Left ventricle myocardium inferior (tissue), 1 donor: ENCODE data around the gene SPATS1. TPM values are rescaled to one million over a fixed set of nuclear protein-coding genes. Genes with fewer than 3 reads are reported as not detected.
"Not testable (repeated sequence)": the region's sequence is repeated elsewhere in the genome, so short reads cannot be mapped to it uniquely, and the experiment has no call there.

Experiments used
- DNase-seq: peaks from one replicate; pipeline ENCODE4 v3.0.0-alpha.2; 2020
- H3K27ac ChIP-seq: fragments of 200-600 bp; replicated peaks from 2 replicates; pipeline ENCODE4 v1.8.0; 2021
- H3K27me3 ChIP-seq: fragments of 200-600 bp; 2 replicates; pipeline ENCODE4 v1.8.0; 2021; ENCODE audit warnings: low read depth
- H3K36me3 ChIP-seq: fragments of 200-600 bp; 2 replicates; pipeline ENCODE4 v1.8.0; 2021
- H3K4me1 ChIP-seq: fragments of 200-600 bp; 2 replicates; pipeline ENCODE4 v1.8.0; 2021
- H3K4me3 ChIP-seq: fragments of 200-600 bp; 2 replicates; pipeline ENCODE4 v1.8.0; 2021; ENCODE audit warnings: mild to moderate bottlenecking, moderate library complexity
- H3K9me3 ChIP-seq: fragments of 200-600 bp; replicated peaks from 2 replicates; pipeline ENCODE4 v1.8.0; 2021
- intact Hi-C: fragments of 100-400 bp; cut with micrococcal nuclease; formaldehyde crosslinking; loops from one replicate; pipeline ENCODE4 v1.11.0; 2022
- total RNA-seq: library from RNA; stranded (reverse); fragmentation: NEBNext Ultra II Directional; extraction: Animal tissue kit (Norgen Biotek cat#: 25700); gene quantifications from one replicate; pipeline ENCODE4 v1.2.1, GENCODE V29; 2021
- TF ChIP-seq, protein P1 (sequence below): fragments of 200-600 bp; IDR thresholded peaks from 2 replicates; pipeline ENCODE4 v1.8.0; 2021; ENCODE audit warnings: antibody characterized with exemption, mild to moderate bottlenecking, borderline replicate concordance
- donor health status: DM: no; HTN: yes; CAD: no; lungs with severe emphysema.

The SPATS1 gene
- total RNA-seq, 1 donor from 2014 or later, result not detected

DNA sequence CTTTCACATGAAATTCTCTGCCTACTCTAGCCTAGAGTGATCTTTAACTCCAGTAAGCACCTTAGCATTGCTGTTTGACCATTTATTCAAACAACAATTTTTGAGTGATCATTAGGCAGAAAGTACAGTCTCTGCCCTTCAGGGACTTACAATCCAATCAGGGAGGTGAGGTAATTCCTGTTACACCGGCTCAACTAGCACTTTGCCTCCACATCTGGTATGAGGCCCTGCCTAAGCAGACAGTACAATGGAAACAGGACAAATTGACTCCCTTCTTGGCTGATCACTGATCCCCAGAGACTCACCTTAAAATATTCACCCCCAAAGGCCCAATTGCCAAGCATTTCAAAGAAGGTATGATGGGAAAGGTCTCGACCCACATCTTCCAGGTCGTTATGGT lies 30.7 kb upstream of the SPATS1 start:
- Histone ChIP-seq H3K9me3 (no peaks in the 10 kb centered on the region), H3K27me3 (no peaks in the 10 kb centered on the region), H3K27ac (no peak overlapping the region), H3K36me3 (peaks cover 49% of the 10 kb centered on the region), H3K4me3 (no peak overlapping the region), H3K4me1 (peaks cover 40% of the 10 kb centered on the region)
- intact Hi-C loops, result no loop called here
- TF ChIP-seq, protein P1, sequence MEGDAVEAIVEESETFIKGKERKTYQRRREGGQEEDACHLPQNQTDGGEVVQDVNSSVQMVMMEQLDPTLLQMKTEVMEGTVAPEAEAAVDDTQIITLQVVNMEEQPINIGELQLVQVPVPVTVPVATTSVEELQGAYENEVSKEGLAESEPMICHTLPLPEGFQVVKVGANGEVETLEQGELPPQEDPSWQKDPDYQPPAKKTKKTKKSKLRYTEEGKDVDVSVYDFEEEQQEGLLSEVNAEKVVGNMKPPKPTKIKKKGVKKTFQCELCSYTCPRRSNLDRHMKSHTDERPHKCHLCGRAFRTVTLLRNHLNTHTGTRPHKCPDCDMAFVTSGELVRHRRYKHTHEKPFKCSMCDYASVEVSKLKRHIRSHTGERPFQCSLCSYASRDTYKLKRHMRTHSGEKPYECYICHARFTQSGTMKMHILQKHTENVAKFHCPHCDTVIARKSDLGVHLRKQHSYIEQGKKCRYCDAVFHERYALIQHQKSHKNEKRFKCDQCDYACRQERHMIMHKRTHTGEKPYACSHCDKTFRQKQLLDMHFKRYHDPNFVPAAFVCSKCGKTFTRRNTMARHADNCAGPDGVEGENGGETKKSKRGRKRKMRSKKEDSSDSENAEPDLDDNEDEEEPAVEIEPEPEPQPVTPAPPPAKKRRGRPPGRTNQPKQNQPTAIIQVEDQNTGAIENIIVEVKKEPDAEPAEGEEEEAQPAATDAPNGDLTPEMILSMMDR, result no peak
- DNase-seq, result no peak

DNA sequence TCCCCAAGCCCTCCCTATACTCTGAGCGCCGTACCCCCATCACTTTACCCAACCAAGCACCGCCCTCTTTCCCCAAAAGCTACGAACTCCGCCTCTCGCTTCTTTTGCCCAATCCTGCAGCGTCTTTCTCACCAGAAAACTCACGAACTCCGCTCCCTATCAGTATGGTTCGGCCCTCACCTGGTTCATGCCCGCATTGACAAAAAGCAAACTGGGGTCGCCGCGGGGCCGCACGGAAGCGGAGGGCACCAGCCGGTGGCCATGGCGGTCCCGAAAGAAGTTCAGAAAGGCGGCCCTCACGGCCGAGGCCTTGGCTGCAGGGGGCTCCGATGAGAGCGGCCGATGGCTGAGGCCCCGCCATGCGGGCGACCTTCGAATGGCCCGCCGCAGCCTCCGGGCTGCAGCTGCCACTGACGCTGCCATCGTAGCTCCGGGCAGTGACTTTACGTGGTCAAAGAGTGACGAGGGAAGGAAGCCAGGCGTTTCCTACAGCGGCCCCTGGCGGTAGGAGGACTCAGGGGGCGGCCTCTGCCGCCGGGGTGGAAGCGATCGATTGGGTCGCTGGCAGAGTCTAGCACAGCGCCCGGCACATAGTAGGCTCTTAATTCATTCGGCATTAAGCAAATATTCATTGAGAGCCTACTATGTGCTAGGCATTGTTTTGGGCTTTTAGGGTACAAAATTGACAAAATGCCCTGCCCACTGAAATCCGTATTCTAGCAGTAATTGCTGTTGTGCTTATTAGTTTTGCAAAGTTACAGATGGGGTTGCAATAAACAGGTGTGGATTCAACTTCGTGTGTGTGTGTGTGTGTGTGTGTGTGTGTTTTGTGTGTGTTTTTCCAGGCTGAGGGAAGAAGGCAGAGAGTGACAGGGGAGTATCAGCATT lies 29.3 kb upstream of the SPATS1 start, which contains the start of gene AARS2:
AARS2 (minus strand) TSS at position 447 of the 888 bp plus-strand sequence; CDS start at position 423, 24 bp downstream.
- H3K4me1 ChIP-seq, result peaks cover 40% of the 10 kb centered on the region
- intact Hi-C loops, result no loop called here
- peaks cover 9% of the 10 kb centered on the region for H3K27me3 ChIP-seq
- peaks cover 35% of the 10 kb centered on the region for H3K36me3 ChIP-seq
- no peaks in the 10 kb centered on the region for H3K9me3 ChIP-seq
- peak; percentile 90 for DNase-seq
- TF ChIP-seq, protein P1, result peak; percentile 99
- peak within 1 kb of the TSS; percentile 87 for H3K27ac ChIP-seq
- H3K4me3 ChIP-seq, result peak within 1 kb of the TSS; percentile 97

DNA sequence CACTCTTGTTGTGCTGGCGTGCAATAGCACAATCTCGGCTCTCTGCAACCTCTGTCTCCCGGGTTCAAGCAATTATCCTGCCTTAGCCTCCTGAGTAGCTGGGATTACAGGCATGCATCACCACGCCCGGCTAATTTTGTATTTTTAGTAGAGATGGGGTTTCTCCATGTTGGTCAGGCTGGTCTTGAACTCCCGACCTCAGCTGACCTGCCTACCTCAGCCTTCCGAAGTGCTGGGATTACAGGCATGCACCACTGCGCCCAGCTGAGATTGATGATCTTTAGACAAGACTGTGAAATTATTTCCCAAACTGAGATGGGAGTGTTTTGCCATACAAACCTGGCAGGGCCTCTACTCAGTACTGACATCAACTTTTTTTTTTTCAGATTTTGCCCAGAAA lies 27.8 kb upstream of the SPATS1 start:
- H3K27ac ChIP-seq, DNase-seq, intact Hi-C loops, H3K9me3 ChIP-seq, H3K4me3 ChIP-seq: not testable (repeated sequence)
- peaks cover 24% of the 10 kb centered on the region for H3K27me3 ChIP-seq
- H3K4me1 ChIP-seq, result peaks cover 25% of the 10 kb centered on the region
- H3K36me3 ChIP-seq, result peaks cover 22% of the 10 kb centered on the region

DNA sequence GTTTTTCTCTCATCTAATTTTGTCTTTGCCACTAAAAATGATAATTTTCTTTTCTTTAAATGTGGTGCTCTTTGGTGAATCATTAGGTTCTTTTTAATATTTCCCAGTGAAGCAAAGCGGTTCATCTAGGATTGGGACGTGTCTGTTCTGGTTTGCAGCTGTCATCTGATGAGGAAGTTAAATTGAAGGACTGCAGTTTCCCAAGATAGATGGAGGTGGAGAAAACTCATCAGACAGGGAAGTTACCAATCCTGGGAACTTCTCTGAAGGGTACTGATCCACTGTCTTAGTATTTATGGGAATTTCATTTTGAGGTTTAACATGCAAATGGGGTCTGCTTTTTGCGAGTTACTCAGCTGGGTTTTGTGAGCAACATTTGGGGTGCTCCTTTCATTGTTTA lies 26.9 kb upstream of the SPATS1 start:
- DNase-seq, result no peak
- Histone ChIP-seq H3K4me1 (peaks cover 18% of the 10 kb centered on the region), H3K27ac (no peak overlapping the region), H3K9me3 (no peaks in the 10 kb centered on the region), H3K4me3 (no peak overlapping the region), H3K36me3 (peaks cover 13% of the 10 kb centered on the region), H3K27me3 (peaks cover 32% of the 10 kb centered on the region)
- intact Hi-C loops, result no loop called here
- TF ChIP-seq, protein P1, result no peak

DNA sequence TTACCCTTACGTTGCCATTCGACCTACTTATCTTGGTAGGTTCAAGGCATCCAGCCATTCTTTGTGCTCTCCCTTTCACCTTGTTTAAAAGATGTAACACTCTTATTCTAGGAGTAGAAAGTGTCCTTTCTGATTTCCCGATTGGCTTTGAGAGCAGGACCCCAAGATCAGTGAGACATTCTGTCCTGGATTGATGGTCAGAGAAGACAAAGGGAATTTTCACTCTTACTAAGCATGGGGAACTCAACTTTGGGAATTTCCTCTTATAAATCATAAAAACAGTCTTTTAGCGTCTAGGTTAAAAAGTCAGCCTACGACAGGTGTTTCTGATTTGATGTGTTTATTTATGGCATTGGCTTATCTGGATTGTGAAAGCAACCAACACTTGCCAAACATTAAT lies 26.5 kb upstream of the SPATS1 start:
- TF ChIP-seq, protein P1, result no peak
- no peak for DNase-seq
- Histone ChIP-seq H3K36me3 (peaks cover 9% of the 10 kb centered on the region), H3K4me3 (no peak overlapping the region), H3K9me3 (no peaks in the 10 kb centered on the region), H3K4me1 (peaks cover 18% of the 10 kb centered on the region), H3K27me3 (peaks cover 36% of the 10 kb centered on the region), H3K27ac (no peak overlapping the region)
- intact Hi-C loops, result no loop called here

DNA sequence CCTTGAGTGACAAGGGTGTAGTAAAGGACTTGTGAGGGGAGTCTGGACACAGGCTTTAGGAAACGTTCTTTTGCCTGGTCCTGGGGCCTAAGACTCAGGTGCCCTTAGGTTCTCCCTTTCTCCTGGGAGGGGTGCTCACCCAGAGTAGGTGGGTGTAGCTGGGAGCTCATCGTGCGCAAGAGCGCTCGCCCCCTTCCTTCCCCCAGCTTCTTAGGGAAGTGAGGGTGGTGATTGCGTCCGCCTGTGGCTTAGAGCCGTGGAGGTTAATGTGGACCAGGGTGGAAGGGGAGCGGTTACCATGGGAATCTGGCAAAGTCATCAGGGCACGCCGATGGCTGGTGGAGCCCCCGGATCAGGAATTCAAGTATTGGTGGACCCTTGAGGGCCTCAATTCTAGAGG lies 26.0 kb upstream of the SPATS1 start:
- intact Hi-C loops, result no loop called here
- no peak overlapping the region for H3K27ac ChIP-seq
- TF ChIP-seq, protein P1, result no peak

DNA sequence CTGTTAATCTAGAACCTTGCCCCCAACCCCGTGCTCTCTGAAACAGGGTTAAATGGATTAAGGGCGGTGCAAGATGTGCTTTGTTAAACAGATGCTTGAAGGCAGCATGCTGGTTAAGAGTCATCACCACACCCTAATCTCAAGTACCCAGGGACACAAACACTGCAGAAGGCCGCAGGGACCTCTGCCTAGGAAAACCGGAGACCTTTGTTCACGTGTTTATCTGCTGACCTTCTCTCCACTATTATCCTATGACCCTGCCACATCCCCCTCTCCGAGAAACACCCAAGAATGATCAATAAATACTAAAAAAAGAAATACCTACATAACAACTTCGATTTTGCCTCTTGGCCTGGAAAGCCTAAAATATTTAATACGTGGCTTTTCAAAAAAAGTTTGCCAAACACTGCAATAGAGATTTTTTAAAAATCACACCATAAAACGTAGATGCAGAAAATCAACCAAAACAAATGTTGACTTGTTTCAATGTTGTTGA lies 25.3 kb upstream of the SPATS1 start:
- H3K9me3 ChIP-seq, DNase-seq, H3K4me1 ChIP-seq, H3K4me3 ChIP-seq, H3K36me3 ChIP-seq, H3K27ac ChIP-seq, intact Hi-C loops: not testable (repeated sequence)
- H3K27me3 ChIP-seq, result peaks cover 45% of the 10 kb centered on the region

More for the DNA sequence above, 26.0 kb upstream of the SPATS1 start:
- no peaks in the 10 kb centered on the region for H3K9me3 ChIP-seq
- no peak overlapping the region for H3K4me3 ChIP-seq
- H3K27me3 ChIP-seq, result peaks cover 41% of the 10 kb centered on the region
- peaks cover 3% of the 10 kb centered on the region for H3K36me3 ChIP-seq
- peaks cover 17% of the 10 kb centered on the region for H3K4me1 ChIP-seq
- no peak for DNase-seq
